B cell (primary cell): ENCODE data around the gene FGFR2. TPM values are rescaled to one million over a fixed set of nuclear protein-coding genes. Genes with fewer than 3 reads are reported as not detected.

Source experiments
- ATAC-seq: fragments of 200-7000 bp; cut with Tn5 transposase; one replicate; pipeline ENCODE4 v1.10.0; 2021; ENCODE audit warnings: low read depth, mild to moderate bottlenecking, moderate number of reproducible peaks, moderate library complexity
- CTCF ChIA-PET: fragments of 350-600 bp; sonication (Branson Sonifier 250); formaldehyde crosslinking; loops from one replicate; lab custom pipeline; 2021; ENCODE audit warnings: antibody characterized with exemption, inconsistent platforms; lab: Charles Lee
- POLR2A ChIA-PET: fragments of 350-600 bp; sonication (Branson Sonifier 250); formaldehyde crosslinking; loops from one replicate; lab custom pipeline; 2021; ENCODE audit warnings: antibody characterized with exemption; lab: Charles Lee
- DNase-seq: peaks from one replicate; pipeline ENCODE4 v3.0.0; 2013
- H2AFZ ChIP-seq: 2 replicates; pipeline ENCODE4 v1.6.1; 2012; ENCODE audit warnings: mild to moderate bottlenecking, low read depth, low read length; ENCODE audit not compliant: insufficient read depth, poor library complexity, severe bottlenecking
- H3K27ac ChIP-seq, 2 donors: 1 replicate in 1 of 2; 2 replicates in 1 of 2; pipeline ENCODE4 v1.5.1; 2012 to 2013; ENCODE audit warnings: low read length in 2 of 2, mild to moderate bottlenecking in 2 of 2, moderate library complexity in 1 of 2
- H3K27me3 ChIP-seq, 4 experiments: fragments of 200-600 bp in 1 of 4; sonication (generic) in 1 of 4; replicated peaks in 1 of 4; 1 replicate in 2 of 4; 2 replicates in 2 of 4; pipeline versions ENCODE4 v1.6.1 to v1.7.0; 2013 to 2016; ENCODE audit warnings: low read length in 3 of 4, mild to moderate bottlenecking in 2 of 4, mixed read lengths in 1 of 4, moderate library complexity in 1 of 4; ENCODE audit not compliant: insufficient read depth in 4 of 4, control insufficient read depth in 3 of 4; ENCODE audit errors: control extremely low read depth in 1 of 4
- H3K36me3 ChIP-seq, 2 experiments: replicated peaks in 1 of 2; 1 replicate in 1 of 2; 2 replicates in 1 of 2; pipeline versions ENCODE4 v1.6.1 to v1.7.1; 2013; ENCODE audit warnings: low read length in 1 of 2; ENCODE audit not compliant: insufficient read depth in 2 of 2, control insufficient read depth in 1 of 2; ENCODE audit errors: control extremely low read depth in 1 of 2, extremely low read depth in 1 of 2
- H3K4me1 ChIP-seq, 2 donors: fragments of 200-600 bp in 1 of 2; sonication (generic) in 1 of 2; 1 replicate in 1 of 2; 2 replicates in 1 of 2; pipeline versions ENCODE4 v1.5.1 to v1.6.1; 2013 to 2017; ENCODE audit warnings: low read length in 2 of 2; ENCODE audit not compliant: control insufficient read depth in 2 of 2, insufficient read depth in 2 of 2
- H3K4me2 ChIP-seq: replicated peaks from 2 replicates; pipeline ENCODE3; 2012; ENCODE audit warnings: mild to moderate bottlenecking, low read depth, low read length; ENCODE audit not compliant: poor library complexity, severe bottlenecking
- H3K4me3 ChIP-seq, 5 experiments: fragments of 200-600 bp in 1 of 5; sonication (generic) in 1 of 5; 1 replicate in 3 of 5; 2 replicates in 2 of 5; pipeline versions ENCODE4 v1.5.1 to v1.7.0; 2011 to 2016; ENCODE audit warnings: low read length in 4 of 5, mild to moderate bottlenecking in 4 of 5, low read depth in 2 of 5, control low read depth in 1 of 5, moderate library complexity in 1 of 5; ENCODE audit not compliant: insufficient read depth in 1 of 5; ENCODE audit errors: control extremely low read depth in 1 of 5, extremely low read depth in 1 of 5
- H3K79me2 ChIP-seq: fragments of 200-600 bp; sonication (generic); one replicate; pipeline ENCODE4 v1.6.0; 2016; ENCODE audit warnings: low read length; ENCODE audit not compliant: control insufficient read depth, insufficient read depth
- H3K9ac ChIP-seq: fragments of 200-600 bp; sonication (generic); 2 replicates; pipeline ENCODE4 v1.6.1; 2017; ENCODE audit warnings: mild to moderate bottlenecking, low read length, moderate library complexity
- H3K9me3 ChIP-seq, 3 donors: one replicate each; pipeline versions ENCODE4 v1.6.1 to v1.7.1; 2013; ENCODE audit warnings: low read length in 2 of 3; ENCODE audit not compliant: control insufficient read depth in 2 of 3, insufficient read depth in 1 of 3; ENCODE audit errors: control extremely low read depth in 1 of 3
- H4K20me1 ChIP-seq: 2 replicates; pipeline ENCODE4 v1.6.0; 2012; ENCODE audit warnings: mild to moderate bottlenecking, low read length; ENCODE audit not compliant: insufficient read depth, control insufficient read depth, poor library complexity, severe bottlenecking
- H3K27ac Mint-ChIP-seq: one replicate; pipeline ENCODE4 v1.8.0; 2021; ENCODE audit warnings: mixed read lengths
- H3K27me3 Mint-ChIP-seq: one replicate; pipeline ENCODE4 v1.8.0; 2021; ENCODE audit warnings: mixed read lengths
- H3K4me1 Mint-ChIP-seq: one replicate; pipeline ENCODE4 v1.8.0; 2021; ENCODE audit warnings: mixed read lengths
- H3K4me3 Mint-ChIP-seq: one replicate; pipeline ENCODE4 v1.8.0; 2021; ENCODE audit warnings: mixed read lengths
- H3K9me3 Mint-ChIP-seq: one replicate; pipeline ENCODE4 v1.8.0; 2022; ENCODE audit warnings: mixed read lengths; ENCODE audit not compliant: insufficient read depth
- CTCF ChIP-seq: fragments of 200-600 bp; IDR thresholded peaks from one replicate; pipeline ENCODE4 v1.8.0; 2022; ENCODE audit warnings: antibody characterized with exemption, mild to moderate bottlenecking
- EZH2 ChIP-seq: IDR thresholded peaks from 2 replicates; pipeline ENCODE4 v1.6.1; 2012; ENCODE audit warnings: borderline replicate concordance, low read depth, mild to moderate bottlenecking, moderate library complexity, low read length; ENCODE audit not compliant: insufficient read depth, poor library complexity, severe bottlenecking
- WGBS: methylation state at CpG from one replicate; pipeline ENCODE4 v1.1.5; 2013; ENCODE audit warnings: missing lambda C conversion rate; ENCODE audit not compliant: insufficient coverage; 5-methylcytosine and 5-hydroxymethylcytosine counted together
- intact Hi-C: fragments of 100-400 bp; cut with micrococcal nuclease; formaldehyde crosslinking; loops from one replicate; pipeline ENCODE4 v1.10.0; 2022
- polyA plus RNA-seq: library from polyadenylated mRNA; depleted of rRNA; stranded (reverse); fragments of >200 nt; gene quantifications from 2 replicates; pipeline ENCODE4 v1.2.3, GENCODE V29; 2012
- total RNA-seq, 2 donors: library from RNA; stranded (reverse); fragments of 120-200 nt in 1 of 2; gene quantifications; 1 replicate in 1 of 2; 2 replicates in 1 of 2; pipeline versions ENCODE4 v1.2.3 to v1.2.4, GENCODE V29; 2013 to 2022

FGFR2 gene
- total and polyA plus RNA-seq, 2 donors (not counting 1 experiment from before 2014, with no cell fraction given), result not detected

GRCh38 chr10:121444520-121445165 is 153.6 kb downstream of the FGFR2 start:
- no peaks in the 10 kb centered on the region for H3K27me3 ChIP-seq
- DNase-seq (no peak), ATAC-seq (no peak)
- H3K36me3 ChIP-seq, result no peaks in the 10 kb centered on the region
- no peak overlapping the region for H3K4me3 ChIP-seq
- ChIA-PET POLR2A (no interaction called here), CTCF (no interaction called here)
- no peak overlapping the region for H3K4me2 ChIP-seq
- H3K79me2 ChIP-seq, result no peaks in the 10 kb centered on the region
- Mint-ChIP-seq H3K27me3 (no peaks in the 10 kb centered on the region), H3K9me3 (no peaks in the 10 kb centered on the region), H3K4me3 (no peak overlapping the region), H3K27ac (no peak overlapping the region), H3K4me1 (no peaks in the 10 kb centered on the region)
- H3K9ac ChIP-seq, result no peak overlapping the region
- H3K27ac ChIP-seq, result no peak overlapping the region
- H4K20me1 ChIP-seq, result no peaks in the 10 kb centered on the region
- intact Hi-C loops, result no loop called here
- no peak for TF ChIP-seq CTCF
- TF ChIP-seq EZH2, result no peak
- H3K9me3 ChIP-seq, result peaks cover 0 to 3% (median 0%) of the 10 kb centered on the region in 3 donors
- 87% methylated on average over 5 of the region's 8 CpGs for WGBS
- no peaks in the 10 kb centered on the region for H3K4me1 ChIP-seq
- no peak overlapping the region for H2AFZ ChIP-seq

GRCh38 chr10:121442086-121442935 is 155.9 kb downstream of the FGFR2 start:
- WGBS, result 91% methylated on average over 3 of the region's 5 CpGs
- H3K4me1 ChIP-seq, result no peaks in the 10 kb centered on the region
- Mint-ChIP-seq H3K27ac (no peak overlapping the region), H3K4me3 (no peak overlapping the region), H3K4me1 (no peaks in the 10 kb centered on the region), H3K9me3 (no peaks in the 10 kb centered on the region), H3K27me3 (no peaks in the 10 kb centered on the region)
- no peaks in the 10 kb centered on the region for H3K36me3 ChIP-seq
- POLR2A ChIA-PET, result no interaction called here
- intact Hi-C loops, result no loop called here
- peaks cover 0 to 6% (median 0%) of the 10 kb centered on the region in 3 donors for H3K9me3 ChIP-seq
- no peak overlapping the region for H3K27ac ChIP-seq
- H3K9ac ChIP-seq, result no peak overlapping the region
- H4K20me1 ChIP-seq, result no peaks in the 10 kb centered on the region
- H3K4me3 ChIP-seq, result no peak overlapping the region
- no peaks in the 10 kb centered on the region for H3K79me2 ChIP-seq
- H3K4me2 ChIP-seq, result no peak overlapping the region
- no peak for DNase-seq
- no peak for ATAC-seq
- TF ChIP-seq CTCF, result no peak
- no peak for TF ChIP-seq EZH2
- CTCF ChIA-PET, result no interaction called here
- no peaks in the 10 kb centered on the region for H3K27me3 ChIP-seq
- no peak overlapping the region for H2AFZ ChIP-seq
